ENCODE measurements around the gene LSM14B. TPM values are rescaled to one million over a fixed set of nuclear protein-coding genes. Genes with fewer than 3 reads are reported as not detected.

Gene LSM14B
- total RNA-seq, 6 experiments from 2014 or later = 9.5 to 19.8 (median 14.2) TPM

GRCh38 chr20:62142252-62143080 lies 20.2 kb downstream of the LSM14B start:
- no peak for TF ChIP-seq POLR2A (IDR thresholded peaks at IDR 0.05)
- TF ChIP-seq CTCF (IDR thresholded peaks at IDR 0.05) = no peak
- WGBS (ENCODE audit: insufficient coverage, low coverage, low lambda C conversion rate, missing lambda C conversion rate) = 0% methylated on average over 16 of the region's 71 CpGs
- ATAC-seq (peak in 1 of 4 donors; percentile 1), DNase-seq (peak in 1 of 3 donors; percentile 46)
- H3K4me3 ChIP-seq = peak overlapping the region; percentile 72 to 86 (median 81)
- peak overlapping the region; percentile 76 to 100 (median 87) for H3K27ac ChIP-seq
- no peaks in the 10 kb centered on the region for H3K27me3 ChIP-seq
- H3K4me1 ChIP-seq = peaks cover 0 to 42% (median 24%) of the 10 kb centered on the region in 4 donors
- H3K9me3 ChIP-seq = no peaks in the 10 kb centered on the region
- intact Hi-C loops (cut with DNase I) = no loop called here
- peaks cover 14 to 34% (median 28%) of the 10 kb centered on the region in 4 donors for H3K36me3 ChIP-seq

GRCh38 chr20:62143081-62143956 lies 21.0 kb downstream of the LSM14B start, which contains the start of the genes PSMA7 and SS18L1:
PSMA7 (minus strand) TSS chr20:62143394; CDS start chr20:62143303, 91 bp downstream.
SS18L1 (plus strand) TSS chr20:62143769; CDS start chr20:62143821, 52 bp downstream.
- intact Hi-C loops (cut with DNase I) = no loop called here
- peaks cover 0 to 48% (median 27%) of the 10 kb centered on the region in 4 donors for H3K4me1 ChIP-seq
- no peaks in the 10 kb centered on the region for H3K27me3 ChIP-seq
- WGBS (ENCODE audit: insufficient coverage, low coverage, low lambda C conversion rate, missing lambda C conversion rate) = 1% methylated on average over 19 of the region's 148 CpGs
- H3K4me3 ChIP-seq = peak within 1 kb of the TSS; percentile 72 to 86 (median 81)
- TF ChIP-seq CTCF (IDR thresholded peaks at IDR 0.05) (no peak), POLR2A (IDR thresholded peaks at IDR 0.05) (peak; percentile 98)
- peak within 1 kb of the TSS; percentile 76 to 100 (median 87) for H3K27ac ChIP-seq
- peak; percentile 91 for DNase-seq
- no peaks in the 10 kb centered on the region for H3K9me3 ChIP-seq
- peak; percentile 72 to 79 (median 76) for ATAC-seq
- peaks cover 10 to 26% (median 21%) of the 10 kb centered on the region in 4 donors for H3K36me3 ChIP-seq

- TF ChIP-seq CTCF (IDR thresholded peaks at IDR 0.05) (no peak), POLR2A (IDR thresholded peaks at IDR 0.05) (no peak)
- Histone ChIP-seq H3K27ac (peak overlapping the region; percentile 60 to 100 (median 73)), H3K27me3 (no peaks in the 10 kb centered on the region), H3K4me1 (peaks cover 0 to 56% (median 27%) of the 10 kb centered on the region in 4 donors), H3K9me3 (no peaks in the 10 kb centered on the region), H3K36me3 (peaks cover 8 to 17% (median 13%) of the 10 kb centered on the region in 4 donors), H3K4me3 (peak overlapping the region; percentile 45 to 86 (median 81))
- 0% methylated on average over 26 of the region's 104 CpGs for whole genome bisulfite sequencing (ENCODE audit: insufficient coverage, low coverage, low lambda C conversion rate, missing lambda C conversion rate)
- DNase-seq (peak; percentile 72 to 80 (median 72)), ATAC-seq (peak; percentile 34 to 53 (median 40))
- intact Hi-C loops (cut with DNase I) = no loop called here
Observed at GRCh38 chr20:62143957-62144825, 21.9 kb downstream of the LSM14B start.

- 63% methylated on average over 6 of the region's 7 CpGs for WGBS (ENCODE audit: insufficient coverage, low coverage, low lambda C conversion rate, missing lambda C conversion rate)
- Histone ChIP-seq H3K9me3 (no peaks in the 10 kb centered on the region), H3K27ac (peak overlapping the region; percentile 43 to 100 (median 72)), H3K4me1 (peaks cover 0 to 69% (median 27%) of the 10 kb centered on the region in 4 donors), H3K4me3 (peak overlapping the region in 1 of 3 donors; percentile 81), H3K27me3 (no peaks in the 10 kb centered on the region), H3K36me3 (peaks cover 0 to 2% (median under 1%) of the 10 kb centered on the region in 4 donors)
- no peak for DNase-seq
- ATAC-seq = no peak
- intact Hi-C loops (cut with DNase I) = no loop called here
- TF ChIP-seq CTCF (IDR thresholded peaks at IDR 0.05) (no peak), POLR2A (IDR thresholded peaks at IDR 0.05) (no peak)
Observed at GRCh38 chr20:62145688-62146018, 23.4 kb downstream of the LSM14B start.

Measured in right lobe of liver (tissue), 6 donors.